GM19035 (cell line): ENCODE data around the gene HMCN2.

ENCODE experiments used
- ATAC-seq: cut with Tn5 transposase; IDR thresholded peaks from one replicate; pipeline ENCODE4 v1.9.1; 2021; ENCODE audit not compliant: unreplicated experiment

HMCN2 gene

GRCh38 chr9:130343445-130343918 is 77.9 kb downstream of the HMCN2 start:
- no peak for ATAC-seq

DNA sequence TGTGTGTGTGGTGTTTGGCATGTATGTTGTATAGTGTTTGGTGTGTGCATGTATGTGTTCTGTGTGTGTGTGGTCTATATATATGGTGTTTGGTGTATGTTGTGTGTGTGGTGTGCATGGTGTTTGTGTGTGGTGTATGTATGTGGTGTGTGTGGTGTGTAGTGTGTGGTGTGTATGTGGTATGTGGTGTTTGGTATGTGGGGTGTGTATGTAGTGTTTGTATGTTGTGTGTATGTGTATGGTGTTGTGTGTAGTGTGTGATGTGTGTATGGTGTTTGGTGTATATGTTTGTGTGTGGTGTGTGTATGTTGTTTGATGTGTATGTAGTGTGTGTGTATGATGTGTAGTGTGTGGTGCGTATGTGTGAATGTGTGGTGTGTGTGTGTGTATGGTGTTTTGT is 78.8 kb downstream of the HMCN2 start:
- no peak for ATAC-seq

DNA sequence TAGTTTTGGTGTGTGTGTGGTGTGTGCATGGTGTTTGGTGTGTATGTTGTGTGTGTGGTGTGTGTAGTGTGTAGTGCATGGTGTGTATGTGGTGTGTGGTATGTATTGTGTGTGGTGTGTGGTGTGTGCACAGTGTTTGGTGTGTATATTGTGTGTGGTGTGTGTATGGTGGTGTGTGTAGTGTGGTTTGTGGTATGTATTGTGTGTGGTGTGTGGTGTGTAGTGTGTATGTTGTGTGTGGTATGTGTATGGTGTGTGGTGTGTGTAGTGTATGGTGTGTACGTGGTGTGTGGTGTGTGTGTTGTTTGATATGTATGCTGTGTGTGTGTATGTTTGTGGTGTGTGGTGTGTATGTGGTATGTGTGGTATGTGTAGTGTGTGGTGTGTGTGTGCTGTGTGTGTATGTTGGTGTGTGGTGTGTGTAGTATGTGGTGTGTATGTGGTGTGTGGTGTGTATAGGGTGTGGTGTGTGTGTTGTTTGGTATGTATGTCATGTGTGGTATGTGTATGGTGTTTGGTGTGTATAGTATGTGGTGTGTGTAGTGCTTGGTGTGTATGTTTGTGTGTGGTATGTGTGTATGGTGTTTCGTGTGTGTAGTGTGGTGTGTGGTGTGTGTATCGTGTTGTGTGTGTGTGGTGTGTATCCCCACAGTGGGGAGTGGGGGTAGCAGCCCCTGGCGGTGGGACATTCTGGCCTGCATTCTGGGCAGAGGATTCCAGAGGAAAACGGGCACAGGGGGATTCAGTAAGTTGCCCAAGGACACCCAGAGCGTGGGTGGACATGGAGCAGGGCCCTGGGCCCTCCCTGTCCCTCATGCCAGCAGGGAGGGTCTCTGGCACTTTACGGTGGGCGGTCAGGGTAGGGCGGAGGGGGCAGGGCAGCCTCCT is 79.7 kb downstream of the HMCN2 start:
- ATAC-seq: no peak

- no peak for ATAC-seq
Observed at GRCh38 chr9:130345897-130346385, 80.4 kb downstream of the HMCN2 start.

GRCh38 chr9:130346431-130346830 is 80.9 kb downstream of the HMCN2 start:
- ATAC-seq: no peak

DNA sequence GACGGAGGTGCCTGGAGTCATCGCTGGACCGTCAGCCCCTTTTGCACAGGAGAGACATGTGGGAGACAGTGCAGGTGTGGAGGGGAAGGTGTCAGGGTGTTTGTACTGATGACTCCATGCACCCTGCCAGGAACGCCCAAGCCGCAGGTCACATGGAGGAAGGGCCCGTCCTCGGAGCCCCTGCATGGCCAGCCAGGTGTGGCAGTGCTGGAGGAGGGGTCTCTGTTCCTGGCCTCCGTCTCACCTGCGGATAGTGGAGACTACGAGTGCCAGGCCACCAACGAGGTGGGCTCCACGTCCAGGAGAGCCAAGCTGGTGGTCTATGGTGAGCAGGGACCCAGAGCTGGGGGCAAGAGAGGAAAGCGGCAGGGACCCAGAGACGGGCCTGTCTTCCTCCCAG is 81.5 kb downstream of the HMCN2 start:
- no peak for ATAC-seq

GRCh38 chr9:130347931-130348330 is 82.4 kb downstream of the HMCN2 start:
- ATAC-seq: no peak

- ATAC-seq: no peak
Observed at GRCh38 chr9:130348341-130348740, 82.8 kb downstream of the HMCN2 start.

GRCh38 chr9:130348881-130349280 is 83.3 kb downstream of the HMCN2 start:
- no peak for ATAC-seq

DNA sequence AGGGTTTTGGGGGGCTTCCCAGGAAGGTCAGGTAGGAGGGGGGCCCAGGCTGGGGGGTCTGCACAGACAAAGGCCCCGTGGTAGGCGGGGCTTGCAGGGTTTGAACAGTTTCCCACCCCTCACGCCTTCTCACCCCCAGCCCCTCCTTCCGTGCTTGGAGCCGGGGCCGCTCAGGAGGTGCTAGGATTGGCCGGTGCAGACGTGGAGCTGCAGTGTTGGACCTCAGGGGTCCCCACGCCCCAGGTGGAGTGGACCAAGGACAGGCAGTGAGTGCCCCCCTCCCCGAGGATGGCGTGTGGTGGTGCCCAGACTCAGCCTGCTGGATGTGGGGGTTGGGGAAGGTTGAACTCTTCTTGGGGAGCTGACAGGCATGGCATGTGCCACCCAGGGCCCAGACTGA is 83.8 kb downstream of the HMCN2 start:
- no peak for ATAC-seq

DNA sequence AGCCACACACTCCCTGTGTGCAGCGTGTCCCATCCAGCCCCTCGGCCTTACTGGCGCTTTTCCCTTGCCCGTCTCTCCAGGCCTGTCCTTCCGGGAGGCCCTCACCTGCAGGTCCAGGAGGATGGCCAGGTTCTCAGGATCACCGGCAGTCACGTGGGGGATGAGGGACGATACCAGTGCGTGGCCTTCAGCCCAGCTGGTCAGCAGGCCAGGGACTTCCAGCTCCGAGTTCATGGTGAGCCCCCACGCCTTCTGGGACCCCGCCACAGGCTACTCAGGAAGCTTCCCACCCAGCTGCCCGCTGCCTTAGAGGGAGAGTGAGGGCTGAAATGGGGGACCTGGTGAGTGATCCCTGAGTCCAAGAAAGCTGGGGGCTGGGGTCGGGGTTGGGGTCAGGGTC is 85.8 kb downstream of the HMCN2 start:
- ATAC-seq: no peak

DNA sequence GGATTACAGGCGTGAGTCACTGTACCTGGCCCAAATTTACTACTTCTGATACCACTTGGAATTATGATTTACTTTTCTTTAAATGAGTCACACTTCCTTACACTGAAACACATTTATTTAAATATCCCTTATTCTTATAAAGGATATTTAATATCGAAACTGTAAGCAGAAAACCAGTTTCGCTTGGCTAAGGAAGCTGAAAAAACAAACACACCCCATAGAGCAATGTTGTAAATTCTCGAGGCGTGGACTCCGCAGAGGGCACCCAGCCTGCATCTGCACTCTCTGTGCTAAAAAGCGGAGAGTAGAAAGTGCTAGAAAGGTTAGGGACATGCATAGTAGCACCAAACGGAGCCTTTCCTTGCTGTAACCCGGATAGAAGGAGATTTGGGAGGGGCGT is 86.5 kb downstream of the HMCN2 start:
- ATAC-seq: no peak

DNA sequence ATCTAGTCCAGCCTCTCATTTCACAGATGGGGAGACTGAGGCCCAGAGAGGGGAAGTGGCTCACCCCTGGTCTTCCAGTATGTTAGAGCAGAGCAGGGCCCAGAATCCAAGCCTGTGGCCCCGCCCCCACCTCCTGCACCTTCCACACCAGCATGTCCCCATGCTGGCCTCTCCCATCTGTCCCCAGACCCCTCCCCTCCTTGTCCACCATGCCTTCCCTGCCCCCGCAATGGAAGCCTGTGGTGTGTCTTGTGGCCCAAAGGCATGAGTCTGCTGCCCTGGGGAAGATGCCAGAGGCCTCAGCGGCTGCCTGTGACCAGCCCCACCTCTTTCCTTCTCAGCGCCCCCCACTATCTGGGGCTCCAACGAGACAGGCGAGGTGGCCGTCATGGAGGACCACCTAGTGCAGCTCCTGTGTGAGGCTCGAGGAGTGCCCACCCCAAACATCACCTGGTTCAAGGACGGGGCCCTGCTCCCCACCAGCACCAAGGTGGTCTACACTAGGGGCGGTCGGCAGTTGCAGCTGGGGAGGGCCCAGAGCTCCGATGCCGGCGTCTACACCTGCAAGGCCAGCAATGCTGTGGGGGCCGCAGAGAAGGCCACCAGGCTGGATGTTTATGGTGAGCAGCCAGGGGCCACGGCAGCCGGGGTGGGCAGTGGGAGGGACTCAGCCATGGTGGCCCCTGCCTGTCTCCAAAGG is 87.2 kb downstream of the HMCN2 start:
- no peak for ATAC-seq

DNA sequence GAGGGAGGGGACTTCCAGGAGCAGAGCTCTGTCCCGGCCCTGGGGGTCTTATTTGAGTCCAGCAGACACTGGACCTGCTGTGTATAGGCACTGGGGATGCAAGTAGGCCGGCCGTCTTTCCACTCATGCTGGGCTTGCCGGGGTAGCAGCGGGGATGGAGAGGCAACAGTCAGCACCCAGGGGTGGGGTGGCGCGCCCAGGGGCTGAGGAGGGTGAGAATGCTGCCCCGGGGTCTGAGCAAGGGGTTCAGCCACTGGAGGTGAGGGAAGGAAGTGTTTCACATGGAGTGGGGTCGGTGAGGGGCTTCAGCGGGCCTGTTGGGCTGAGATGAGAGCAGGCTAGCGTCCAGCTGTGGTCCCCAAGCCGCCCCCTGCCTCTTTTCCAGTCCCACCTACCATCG is 88.8 kb downstream of the HMCN2 start:
- ATAC-seq: no peak

GRCh38 chr9:130354806-130355205 is 89.2 kb downstream of the HMCN2 start:
- no peak for ATAC-seq

DNA sequence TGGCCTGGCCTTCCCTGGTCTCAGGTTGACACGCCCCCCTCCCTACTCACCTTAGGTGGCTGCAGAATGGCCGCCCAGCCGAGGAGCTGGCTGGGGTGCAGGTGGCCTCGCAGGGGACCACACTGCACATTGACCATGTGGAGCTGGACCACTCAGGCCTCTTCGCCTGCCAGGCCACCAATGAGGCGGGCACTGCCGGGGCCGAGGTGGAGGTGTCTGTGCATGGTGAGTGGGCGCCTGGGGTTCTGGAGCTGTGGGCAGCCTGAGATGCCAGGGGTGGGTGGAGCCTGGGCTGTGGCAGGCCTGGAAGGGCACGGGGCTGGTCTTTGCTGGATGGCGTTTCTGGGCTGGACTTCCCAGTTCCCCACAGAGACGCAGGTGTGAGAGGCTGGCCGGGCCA is 90.5 kb downstream of the HMCN2 start:
- ATAC-seq: no peak

DNA sequence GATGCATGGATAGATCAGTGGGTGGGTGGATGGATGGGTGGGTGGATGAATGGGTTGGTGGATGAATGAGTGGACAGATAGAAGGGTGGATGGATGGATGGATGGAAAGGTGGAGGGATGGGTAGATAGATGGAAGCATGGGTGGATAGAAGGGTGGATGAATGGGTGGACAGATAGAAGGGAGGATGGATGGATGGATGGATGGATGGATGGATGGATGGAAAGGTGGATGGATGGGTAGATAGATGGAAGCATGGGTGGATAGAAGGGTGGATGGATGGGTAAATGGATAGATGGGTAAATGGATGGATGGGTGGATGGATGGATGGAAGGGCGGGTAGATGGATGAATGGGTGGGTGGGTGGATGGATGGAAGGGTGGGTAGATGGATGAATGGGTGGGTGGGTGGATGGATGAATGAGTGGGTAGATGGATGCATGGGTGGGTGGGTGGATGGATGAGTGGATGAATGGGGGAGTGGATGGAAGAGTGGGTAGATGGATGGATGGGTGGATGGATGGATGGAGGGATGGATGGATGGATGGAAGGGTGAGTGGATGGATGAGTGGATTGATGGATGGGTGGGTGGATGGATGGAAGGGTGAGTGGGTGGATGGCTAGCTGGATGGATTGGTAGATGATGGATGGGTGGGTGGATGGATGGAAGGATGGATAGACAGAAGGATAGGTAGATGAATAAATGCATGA is 91.5 kb downstream of the HMCN2 start:
- ATAC-seq: no peak

DNA sequence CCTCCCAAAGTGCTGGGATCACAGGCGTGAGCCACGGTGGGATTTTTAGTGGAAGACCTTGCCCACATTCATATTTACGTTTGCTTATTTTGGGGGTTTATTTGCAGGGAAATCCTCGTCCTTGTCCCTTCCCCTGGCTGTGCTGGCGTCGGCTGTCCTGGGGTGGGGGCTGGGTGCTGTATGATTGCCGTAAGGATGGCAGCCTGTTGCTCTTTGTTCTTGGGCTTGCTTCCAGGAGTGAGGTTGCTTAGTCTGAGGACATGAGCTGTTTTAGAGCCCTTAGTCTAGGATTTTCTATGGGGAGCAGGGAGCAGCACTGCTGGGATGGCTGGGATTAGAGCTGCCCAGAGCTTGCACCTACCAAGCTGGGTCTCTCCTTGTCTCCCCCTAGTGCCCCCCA is 93.4 kb downstream of the HMCN2 start:
- no peak for ATAC-seq

DNA sequence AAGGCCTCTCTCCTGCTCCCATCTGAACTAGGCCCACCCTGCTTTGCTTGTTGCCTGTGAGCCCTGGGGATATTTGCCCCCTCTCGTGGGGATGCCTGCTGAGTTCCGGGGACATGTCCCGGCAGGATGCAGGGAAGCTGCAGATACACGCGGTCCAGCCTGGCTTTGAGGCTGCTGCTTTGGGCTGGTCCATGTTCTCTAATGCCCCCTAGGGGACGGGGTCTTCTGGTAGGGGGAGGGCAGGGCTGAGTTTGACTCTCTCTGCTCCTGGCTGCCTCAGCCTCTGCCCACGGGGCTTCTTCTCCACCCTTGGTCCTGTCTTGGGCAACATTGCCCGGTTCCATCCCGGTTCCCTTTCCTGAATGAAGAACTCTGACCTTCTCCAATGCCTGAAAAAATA is 94.3 kb downstream of the HMCN2 start:
- ATAC-seq: no peak

- no peak for ATAC-seq
Observed at GRCh38 chr9:130360672-130361071, 95.1 kb downstream of the HMCN2 start.

GRCh38 chr9:130361873-130362362 is 96.4 kb downstream of the HMCN2 start:
- no peak for ATAC-seq
